ENCODE results near the gene TET1. TPM values are rescaled to one million over a fixed set of nuclear protein-coding genes. Genes with fewer than 3 reads are reported as not detected.

The TET1 gene
- total RNA-seq, 1 experiment from 2014 or later = 53.4 TPM

- WGBS (ENCODE audit: extremely low coverage, insufficient read length, low lambda C conversion rate) = no CpG with 5 or more reads among the region's 9 CpGs
- TF ChIP-seq, protein P1, sequence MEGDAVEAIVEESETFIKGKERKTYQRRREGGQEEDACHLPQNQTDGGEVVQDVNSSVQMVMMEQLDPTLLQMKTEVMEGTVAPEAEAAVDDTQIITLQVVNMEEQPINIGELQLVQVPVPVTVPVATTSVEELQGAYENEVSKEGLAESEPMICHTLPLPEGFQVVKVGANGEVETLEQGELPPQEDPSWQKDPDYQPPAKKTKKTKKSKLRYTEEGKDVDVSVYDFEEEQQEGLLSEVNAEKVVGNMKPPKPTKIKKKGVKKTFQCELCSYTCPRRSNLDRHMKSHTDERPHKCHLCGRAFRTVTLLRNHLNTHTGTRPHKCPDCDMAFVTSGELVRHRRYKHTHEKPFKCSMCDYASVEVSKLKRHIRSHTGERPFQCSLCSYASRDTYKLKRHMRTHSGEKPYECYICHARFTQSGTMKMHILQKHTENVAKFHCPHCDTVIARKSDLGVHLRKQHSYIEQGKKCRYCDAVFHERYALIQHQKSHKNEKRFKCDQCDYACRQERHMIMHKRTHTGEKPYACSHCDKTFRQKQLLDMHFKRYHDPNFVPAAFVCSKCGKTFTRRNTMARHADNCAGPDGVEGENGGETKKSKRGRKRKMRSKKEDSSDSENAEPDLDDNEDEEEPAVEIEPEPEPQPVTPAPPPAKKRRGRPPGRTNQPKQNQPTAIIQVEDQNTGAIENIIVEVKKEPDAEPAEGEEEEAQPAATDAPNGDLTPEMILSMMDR (conservative IDR thresholded peaks at IDR 0.05) = no peak
- no peaks in the 10 kb centered on the region for H3K4me1 Mint-ChIP-seq
These were observed 23.2 kb upstream of the TET1 start for GRCh38 chr10:68536973-68537372.

More at GRCh38 chr10:68536973-68537372, 23.2 kb upstream of the TET1 start:
- Histone ChIP-seq H4K20me1 (ENCODE audit: control insufficient read depth, insufficient read depth, insufficient read length) (no peaks in the 10 kb centered on the region), H3K14ac (ENCODE audit: insufficient read depth, low read length) (no peak overlapping the region), H3K27ac (ENCODE audit: insufficient read length, low read depth, low read length) (no peak overlapping the region), H3K56ac (ENCODE audit: insufficient read length, low read depth, low read length) (no peak overlapping the region), H3K79me1 (ENCODE audit: insufficient read depth, low read depth, low read length, poor library complexity, severe bottlenecking) (no peaks in the 10 kb centered on the region), H2BK20ac (ENCODE audit: low read depth, low read length, poor library complexity, severe bottlenecking) (no peak overlapping the region), H2AK5ac (ENCODE audit: insufficient read length, low read length) (no peak overlapping the region), H3T11ph (ENCODE audit: low read length) (no peak overlapping the region), H4K8ac (replicated peaks; ENCODE audit: insufficient read length, low read depth, low read length) (no peak overlapping the region), H4K91ac (ENCODE audit: insufficient read length, low read depth, low read length) (no peak overlapping the region), H3K9ac (ENCODE audit: extremely low read depth, insufficient read length, low read length) (no peak overlapping the region), H2BK120ac (ENCODE audit: low read depth, low read length, poor library complexity, severe bottlenecking) (no peak overlapping the region), H3K9me3 (ENCODE audit: control insufficient read depth, low read depth, low read length) (no peaks in the 10 kb centered on the region), H3K4me2 (ENCODE audit: insufficient read depth, insufficient read length, low read length) (no peak overlapping the region), H2BK15ac (ENCODE audit: low read depth, low read length) (no peak overlapping the region), H2AFZ (ENCODE audit: low read length) (no peak overlapping the region), H3K79me2 (ENCODE audit: insufficient read depth, low read length) (no peaks in the 10 kb centered on the region), H3K4ac (ENCODE audit: low read depth, low read length) (no peak overlapping the region), H2BK12ac (ENCODE audit: insufficient read length, low read depth, low read length) (no peak overlapping the region), H3K23ac (ENCODE audit: insufficient read length, low read depth, low read length) (no peak overlapping the region), H3K23me2 (ENCODE audit: insufficient read length, low read depth, low read length, poor library complexity, severe bottlenecking) (no peaks in the 10 kb centered on the region), H4K5ac (ENCODE audit: insufficient read length, low read depth, low read length) (no peak overlapping the region), H3K27me3 (ENCODE audit: insufficient read depth, low read length) (no peaks in the 10 kb centered on the region), H3K4me1 (ENCODE audit: insufficient read depth, low read length) (no peaks in the 10 kb centered on the region), H3K18ac (ENCODE audit: insufficient read length, low read depth, low read length) (no peak overlapping the region), H2BK5ac (ENCODE audit: insufficient read length, low read length) (no peak overlapping the region)
- Mint-ChIP-seq H3K27ac (no peak overlapping the region), H3K27me3 (ENCODE audit: low read depth) (no peaks in the 10 kb centered on the region), H3K36me3 (ENCODE audit: insufficient read depth in 1 of 3, low read depth in 3 of 3) (no peaks in the 10 kb centered on the region), H3K4me3 (no peak overlapping the region), H3K9me3 (no peaks in the 10 kb centered on the region)
- no peak for DNase-seq
